Measurements from ENCODE around the gene MRPS18C. TPM values are rescaled to one million over a fixed set of nuclear protein-coding genes. Genes with fewer than 3 reads are reported as not detected.

Gene MRPS18C
- total and polyA plus RNA-seq, 12 donors: 17.2 to 112 (median 49.9) TPM

DNA sequence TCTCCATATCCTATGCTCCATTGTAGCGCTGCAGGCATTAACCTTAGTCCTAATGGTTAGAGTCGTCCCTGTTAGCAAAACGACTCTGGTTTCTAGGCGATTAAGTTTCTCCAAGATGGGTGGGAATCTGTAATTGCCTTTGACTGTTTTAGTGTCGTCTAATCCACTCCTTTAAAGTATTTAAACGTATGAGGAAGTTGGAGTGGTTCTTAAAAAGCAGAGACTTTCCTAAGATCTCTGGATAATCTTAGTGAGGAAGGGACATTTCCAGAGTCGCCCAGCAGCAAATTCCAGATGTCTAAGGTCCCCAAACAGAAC is 285 bp downstream of the MRPS18C start:
- no peaks in the 10 kb centered on the region for H3K27me3 ChIP-seq
- H3K4me1 ChIP-seq (replicated peaks in 1 of 2): peaks cover 26 to 49% of the 10 kb centered on the region in 2 donors
- intact Hi-C loops (cut with DNase I): loop anchor here in 1 of 2 donors (10.0 kb wide), 1 partner anchor 91 kb away; no protein-coding TSS in a partner anchor
- 0% methylated on average over 7 of the region's 7 CpGs for WGBS, 4 donors
- H3K27ac ChIP-seq: peak overlapping the region in 4 of 5 donors; percentile 99
- TF ChIP-seq, protein P1, sequence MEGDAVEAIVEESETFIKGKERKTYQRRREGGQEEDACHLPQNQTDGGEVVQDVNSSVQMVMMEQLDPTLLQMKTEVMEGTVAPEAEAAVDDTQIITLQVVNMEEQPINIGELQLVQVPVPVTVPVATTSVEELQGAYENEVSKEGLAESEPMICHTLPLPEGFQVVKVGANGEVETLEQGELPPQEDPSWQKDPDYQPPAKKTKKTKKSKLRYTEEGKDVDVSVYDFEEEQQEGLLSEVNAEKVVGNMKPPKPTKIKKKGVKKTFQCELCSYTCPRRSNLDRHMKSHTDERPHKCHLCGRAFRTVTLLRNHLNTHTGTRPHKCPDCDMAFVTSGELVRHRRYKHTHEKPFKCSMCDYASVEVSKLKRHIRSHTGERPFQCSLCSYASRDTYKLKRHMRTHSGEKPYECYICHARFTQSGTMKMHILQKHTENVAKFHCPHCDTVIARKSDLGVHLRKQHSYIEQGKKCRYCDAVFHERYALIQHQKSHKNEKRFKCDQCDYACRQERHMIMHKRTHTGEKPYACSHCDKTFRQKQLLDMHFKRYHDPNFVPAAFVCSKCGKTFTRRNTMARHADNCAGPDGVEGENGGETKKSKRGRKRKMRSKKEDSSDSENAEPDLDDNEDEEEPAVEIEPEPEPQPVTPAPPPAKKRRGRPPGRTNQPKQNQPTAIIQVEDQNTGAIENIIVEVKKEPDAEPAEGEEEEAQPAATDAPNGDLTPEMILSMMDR (IDR thresholded peaks at IDR 0.05): no peak
- TF ChIP-seq POLR2A (IDR thresholded peaks at IDR 0.05): no peak
- DNase-seq: no peak
- H3K36me3 ChIP-seq (replicated peaks in 1 of 2): peaks cover 0 to 33% of the 10 kb centered on the region in 2 donors
- H3K4me3 ChIP-seq: peak overlapping the region; percentile 69 to 92 (median 88)
- H3K9me3 ChIP-seq (replicated peaks in 1 of 3): no peaks in the 10 kb centered on the region

- intact Hi-C loops (cut with DNase I): no loop called here
- no peak overlapping the region for H3K27ac ChIP-seq
- WGBS, 4 donors: 72 to 87% (median 78%) methylated on average over 4 of the region's 4 CpGs
- H3K27me3 ChIP-seq: no peaks in the 10 kb centered on the region
- TF ChIP-seq, protein P1 (IDR thresholded peaks at IDR 0.05): no peak
- TF ChIP-seq POLR2A (IDR thresholded peaks at IDR 0.05): no peak
- DNase-seq: no peak
- H3K9me3 ChIP-seq (replicated peaks in 1 of 3): no peaks in the 10 kb centered on the region
- H3K4me1 ChIP-seq (replicated peaks in 1 of 2): no peaks in the 10 kb centered on the region
- H3K4me3 ChIP-seq: no peak overlapping the region
- peaks cover 0 to 8% of the 10 kb centered on the region in 2 donors for H3K36me3 ChIP-seq (replicated peaks in 1 of 2)
Observed at GRCh38 chr4:83473423-83473822, 17.6 kb downstream of the MRPS18C start.

- Histone ChIP-seq H3K27me3 (no peaks in the 10 kb centered on the region), H3K36me3 (replicated peaks in 1 of 2) (peaks cover 0 to 8% of the 10 kb centered on the region in 2 donors), H3K4me1 (replicated peaks in 1 of 2) (no peaks in the 10 kb centered on the region), H3K9me3 (replicated peaks in 1 of 3) (no peaks in the 10 kb centered on the region), H3K4me3 (no peak overlapping the region), H3K27ac (no peak overlapping the region)
- WGBS, 4 donors: 93 to 100% (median 96%) methylated on average over 2 of the region's 2 CpGs
- no peak for DNase-seq
- intact Hi-C loops (cut with DNase I): no loop called here
- no peak for TF ChIP-seq POLR2A (IDR thresholded peaks at IDR 0.05)
- TF ChIP-seq, protein P1 (IDR thresholded peaks at IDR 0.05): no peak
Observed at GRCh38 chr4:83473966-83474365, 18.1 kb downstream of the MRPS18C start.

GRCh38 chr4:83484500-83485461 is 28.9 kb downstream of the MRPS18C start, which contains the start of gene ABRAXAS1:
Gene ABRAXAS1, minus strand, starts transcription at chr4:83485100. Its CDS starts 28 bp downstream, at chr4:83485072.
- WGBS, 4 donors: 0 to 1% (median 0%) methylated on average over 18 to 93 of the region's 93 CpGs
- intact Hi-C loops (cut with DNase I): no loop called here
- TF ChIP-seq, protein P1 (IDR thresholded peaks at IDR 0.05): no peak
- peak; percentile 49 to 93 for TF ChIP-seq POLR2A (IDR thresholded peaks at IDR 0.05)

More at GRCh38 chr4:83484500-83485461, 28.9 kb downstream of the MRPS18C start, which contains the start of gene ABRAXAS1:
- Histone ChIP-seq H3K27ac (peak within 1 kb of the TSS; percentile 63 to 93 (median 86)), H3K36me3 (replicated peaks in 1 of 2) (no peaks in the 10 kb centered on the region), H3K9me3 (replicated peaks in 1 of 3) (no peaks in the 10 kb centered on the region), H3K4me1 (replicated peaks in 1 of 2) (peaks cover 0 to 13% of the 10 kb centered on the region in 2 donors), H3K27me3 (no peaks in the 10 kb centered on the region), H3K4me3 (peak within 1 kb of the TSS in 3 of 4 donors; percentile 59 to 85 (median 83))
- DNase-seq: peak; percentile 91 to 96 (median 94)
